HG02840 (cell line): Measurements from ENCODE around the gene SLC26A11.
"Not testable (repeated sequence)": the region's sequence is repeated elsewhere in the genome, so short reads cannot be mapped to it uniquely, and the experiment has no call there.

Experiments used
- ATAC-seq: cut with Tn5 transposase; IDR thresholded peaks from one replicate; pipeline ENCODE4 v1.9.1; 2021; ENCODE audit warnings: mild to moderate bottlenecking, moderate library complexity, moderate number of reproducible peaks; ENCODE audit not compliant: unreplicated experiment, low FRiP score

Gene SLC26A11

DNA sequence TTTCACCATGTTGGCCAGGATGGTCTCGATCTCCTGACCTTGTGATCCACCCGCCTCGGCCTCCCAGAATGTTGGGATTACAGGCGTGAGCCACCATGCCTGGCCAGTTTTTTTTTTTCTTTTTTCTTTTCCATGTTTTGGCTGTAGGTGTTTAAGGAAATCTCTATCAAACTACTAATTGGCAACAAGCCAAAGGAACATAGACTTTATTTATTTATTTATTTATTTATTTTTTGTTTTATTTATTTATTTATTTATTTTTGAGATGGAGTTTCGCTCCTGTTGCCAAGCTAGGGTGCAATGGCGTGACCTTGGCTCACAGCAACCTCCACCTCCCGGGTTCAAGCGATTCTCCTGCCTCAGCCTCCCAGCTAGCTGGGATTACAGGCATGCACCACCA is 55.6 kb downstream of the SLC26A11 start:
- not testable (repeated sequence) for ATAC-seq

DNA sequence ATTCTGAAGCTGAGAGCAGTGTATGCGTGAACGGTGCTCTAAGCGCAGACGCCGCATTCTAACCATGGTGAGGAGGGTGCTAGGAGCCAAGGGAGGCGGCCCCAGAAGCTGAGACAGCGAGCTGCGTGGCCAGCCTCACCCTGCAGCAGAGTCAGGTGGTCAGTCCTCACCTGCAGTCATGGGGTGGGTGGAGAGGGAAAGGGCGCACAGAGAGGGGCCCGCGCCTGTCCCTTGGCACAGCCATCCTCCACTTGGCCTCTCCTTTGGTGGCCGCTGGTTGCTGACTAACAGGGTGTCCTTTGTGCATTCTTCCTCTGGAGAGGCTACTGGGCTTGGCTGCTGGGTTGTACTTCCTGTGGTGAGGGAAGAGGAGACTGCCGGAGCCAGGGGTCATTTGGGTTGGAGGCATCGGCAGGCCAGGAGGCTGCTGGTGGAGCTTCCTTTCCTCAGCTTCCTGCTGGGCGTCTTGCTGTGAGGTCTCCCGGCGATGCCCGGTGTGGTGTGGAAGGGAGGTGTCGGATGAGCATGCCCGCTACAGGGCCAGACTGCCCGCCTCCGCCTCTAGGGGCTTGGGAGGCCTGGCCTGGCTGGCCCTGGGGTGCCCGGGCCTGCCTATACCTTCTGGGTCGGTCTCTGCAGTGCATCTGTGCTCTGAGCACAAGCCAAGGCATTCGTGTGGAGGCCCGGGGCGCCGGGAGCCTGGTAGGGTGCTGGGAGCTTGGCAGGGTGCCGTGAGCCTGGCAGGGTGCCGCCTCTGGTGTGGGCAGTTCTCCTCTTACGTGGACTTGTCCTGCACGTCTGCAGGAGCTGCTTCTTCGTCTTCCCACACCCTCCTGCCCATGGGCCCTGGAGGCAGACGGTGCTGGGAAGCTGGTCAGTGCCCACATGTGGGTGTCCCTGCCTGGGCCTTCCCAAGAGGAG is 57.8 kb downstream of the SLC26A11 start:
- no peak for ATAC-seq

DNA sequence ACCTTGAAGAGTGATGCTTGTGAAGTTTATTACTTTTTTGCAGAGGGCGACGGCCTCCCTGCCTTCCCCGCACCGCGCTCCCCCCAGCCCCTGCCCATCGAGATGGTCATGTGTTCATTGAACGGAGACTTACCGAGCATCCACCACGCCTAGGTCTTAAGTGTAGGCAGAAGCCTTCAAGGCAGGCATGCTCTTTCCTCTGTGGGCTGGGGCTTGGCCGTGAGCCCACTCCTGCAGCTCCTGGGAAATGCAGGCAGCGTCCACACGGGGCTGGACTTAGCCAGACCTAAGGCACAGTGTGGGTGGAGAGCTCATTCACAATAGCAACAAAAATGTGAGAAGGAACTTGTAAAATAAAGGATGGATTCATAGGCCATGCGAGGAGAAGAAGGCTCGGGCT is 59.7 kb downstream of the SLC26A11 start:
- ATAC-seq, result no peak

DNA sequence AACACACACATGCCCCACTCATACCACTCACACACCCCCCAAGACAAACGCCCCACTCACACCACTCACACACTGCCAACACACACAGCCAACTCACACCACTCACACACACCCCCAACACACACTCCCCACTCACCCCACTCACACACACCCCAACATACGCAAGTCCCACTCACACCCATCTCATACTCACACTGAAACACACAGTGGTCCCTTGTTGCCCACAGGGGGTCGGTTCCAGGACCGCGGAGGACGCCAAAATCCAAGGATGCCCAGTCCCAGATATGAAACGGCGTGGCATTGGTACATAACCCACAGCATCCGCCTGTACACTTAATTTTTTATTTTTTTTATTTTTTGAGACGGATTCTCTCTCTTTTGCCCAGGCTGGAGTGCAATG is 61.3 kb downstream of the SLC26A11 start:
- ATAC-seq, result no peak

DNA sequence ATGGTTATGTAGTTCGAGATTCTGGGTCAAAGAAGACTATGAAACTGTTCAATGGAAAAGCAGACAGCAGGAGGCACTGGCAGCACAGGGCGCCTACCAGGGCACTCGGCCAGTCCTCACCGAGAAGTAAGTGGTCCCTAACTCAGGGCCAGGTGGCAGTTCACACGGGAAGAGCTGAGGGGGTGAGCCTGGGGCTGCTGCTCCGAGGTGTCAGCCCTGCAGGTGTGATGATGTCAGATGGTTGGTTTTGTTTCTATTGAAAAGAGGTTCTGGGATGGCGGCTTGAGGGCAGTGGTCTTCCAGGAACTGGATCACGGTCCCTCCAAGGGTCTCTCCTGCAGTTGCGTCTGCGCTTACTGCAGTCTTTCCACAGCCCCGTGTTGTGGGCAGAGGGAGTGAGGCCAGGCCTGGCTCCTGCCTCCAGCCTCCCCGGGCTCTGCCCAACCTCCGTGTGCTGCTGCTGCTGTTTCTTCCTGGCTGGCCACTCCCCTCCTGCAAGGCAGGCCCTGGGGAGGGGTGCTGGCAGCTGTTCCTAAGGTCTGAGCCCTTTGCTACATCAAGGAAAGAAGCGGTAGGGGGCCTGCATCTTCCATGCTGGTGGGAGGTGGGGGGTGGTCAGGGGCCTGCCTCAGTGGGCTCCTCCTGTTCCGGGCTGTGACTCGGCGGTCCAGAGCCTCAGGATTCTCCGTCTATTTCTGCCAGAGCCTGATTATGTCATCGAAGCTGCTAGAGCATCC is 63.1 kb downstream of the SLC26A11 start:
- no peak for ATAC-seq

DNA sequence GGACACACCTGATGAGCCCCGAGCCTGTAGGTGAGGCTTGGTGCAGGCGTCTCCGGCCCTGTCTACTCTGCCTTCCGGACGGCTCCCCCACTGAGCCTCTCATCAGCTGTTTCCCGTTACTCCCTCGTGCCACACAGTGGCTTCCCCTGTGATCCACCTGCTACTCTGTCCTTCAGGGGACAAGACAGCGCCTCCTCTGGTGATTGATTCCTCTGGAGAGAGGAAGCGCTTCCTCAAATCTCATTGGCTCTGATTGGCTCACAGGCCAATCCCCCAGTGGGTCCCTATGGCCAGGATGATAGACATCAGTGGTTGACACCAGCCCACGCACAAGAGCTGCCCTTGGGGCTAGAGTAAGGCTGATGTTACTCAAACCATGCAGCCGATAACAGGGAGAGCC is 64.4 kb downstream of the SLC26A11 start:
- ATAC-seq, result no peak

DNA sequence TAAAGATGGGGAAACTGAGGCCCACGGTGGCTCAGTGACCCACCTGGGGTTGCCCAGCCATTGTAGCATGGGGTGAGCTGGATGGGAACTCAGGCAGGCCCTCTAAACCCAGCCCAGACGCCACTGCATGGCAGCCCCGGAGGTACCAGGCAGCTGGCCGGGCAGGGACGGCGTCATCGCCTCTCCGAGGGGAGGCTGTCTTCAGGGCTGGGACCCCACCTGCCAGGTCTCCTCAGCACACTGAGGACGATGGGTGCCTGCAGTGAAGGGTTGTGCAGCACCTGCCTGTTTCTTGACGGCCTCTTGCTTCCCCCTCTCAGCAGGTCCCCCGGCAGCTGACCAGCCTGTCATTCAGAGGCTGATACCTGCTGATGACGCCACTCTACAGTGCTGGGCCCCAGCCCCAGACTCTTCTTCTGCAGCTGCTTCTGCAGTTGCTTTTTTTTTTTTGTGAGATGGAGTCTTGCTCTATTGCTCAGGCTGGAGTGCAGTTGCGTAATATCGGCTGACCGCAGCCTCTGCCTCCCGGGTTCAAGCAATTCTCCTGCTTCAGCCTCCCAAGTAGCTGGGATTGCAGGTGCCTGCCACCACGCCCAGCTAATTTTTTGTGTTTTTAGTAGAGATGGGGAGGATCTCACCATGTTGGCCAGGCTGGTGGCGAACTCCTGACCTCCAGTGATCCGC is 65.2 kb downstream of the SLC26A11 start:
- no peak for ATAC-seq

DNA sequence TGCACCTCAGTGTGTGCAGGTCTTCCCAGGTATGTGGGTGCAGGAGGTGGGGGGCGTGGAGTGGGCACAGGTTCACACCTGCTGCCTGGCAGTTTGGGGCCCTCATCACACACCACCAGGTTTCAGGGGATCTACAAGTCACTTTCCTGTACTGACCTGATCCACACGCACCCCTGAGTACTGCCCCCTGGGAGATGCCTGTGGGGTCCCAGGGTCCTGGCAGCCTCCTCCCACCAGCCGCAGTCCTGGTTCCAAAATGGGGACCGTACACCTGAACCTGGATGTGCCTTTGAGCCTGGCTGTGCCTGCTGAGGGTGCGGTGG is 66.4 kb downstream of the SLC26A11 start:
- no peak for ATAC-seq

DNA sequence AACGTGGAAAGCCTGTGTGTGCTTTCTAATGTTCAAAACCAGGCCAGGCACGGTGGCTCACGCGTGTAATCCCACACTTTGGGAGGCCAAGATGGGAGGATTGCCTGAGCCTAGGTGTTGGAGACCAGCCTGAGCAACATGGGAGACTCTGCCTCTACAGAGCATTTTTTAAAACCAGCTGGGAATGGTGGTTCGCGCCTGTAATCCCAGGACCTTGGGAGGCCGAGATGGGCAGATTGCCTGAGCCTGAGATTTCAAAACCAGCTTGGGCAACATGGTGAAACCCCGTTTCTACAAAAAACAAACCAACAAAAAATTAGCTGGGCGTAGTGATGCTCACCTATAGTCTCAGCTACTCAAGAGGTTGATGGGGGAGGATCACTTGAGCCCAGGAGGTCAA is 66.8 kb downstream of the SLC26A11 start:
- ATAC-seq, result no peak

DNA sequence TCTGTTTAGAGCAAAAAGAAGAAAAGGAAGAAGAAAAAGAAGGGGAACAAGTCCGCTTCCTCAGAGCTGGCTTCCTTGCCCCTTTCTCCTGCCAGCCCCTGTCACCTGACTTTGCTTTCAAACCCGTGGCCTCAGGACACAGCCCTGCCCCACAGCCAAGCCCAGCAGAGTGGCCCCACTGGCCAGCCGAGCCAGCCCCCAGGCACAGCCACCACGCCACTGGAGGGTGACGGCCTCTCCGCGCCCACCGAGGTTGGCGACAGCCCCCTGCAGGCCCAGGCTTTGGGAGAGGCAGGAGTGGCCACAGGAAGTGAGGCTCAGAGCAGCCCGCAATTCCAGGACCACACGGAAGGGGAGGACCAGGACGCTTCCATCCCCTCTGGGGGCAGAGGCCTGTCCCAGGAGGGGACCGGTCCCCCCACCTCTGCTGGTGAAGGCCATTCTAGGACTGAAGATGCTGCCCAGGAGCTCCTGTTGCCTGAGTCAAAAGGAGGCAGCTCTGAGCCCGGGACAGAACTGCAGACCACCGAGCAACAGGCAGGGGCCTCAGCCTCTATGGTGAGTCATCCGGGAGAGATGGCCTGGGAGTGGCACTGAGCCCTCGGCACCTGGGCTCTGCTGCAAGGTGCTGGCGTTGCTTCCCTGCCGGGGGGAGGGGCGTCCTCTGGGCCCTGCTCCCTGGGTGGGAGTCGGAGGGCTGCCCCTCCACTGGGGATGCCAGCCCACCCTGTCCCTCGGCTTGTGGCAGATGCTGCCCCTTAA is 67.8 kb downstream of the SLC26A11 start:
- no peak for ATAC-seq

DNA sequence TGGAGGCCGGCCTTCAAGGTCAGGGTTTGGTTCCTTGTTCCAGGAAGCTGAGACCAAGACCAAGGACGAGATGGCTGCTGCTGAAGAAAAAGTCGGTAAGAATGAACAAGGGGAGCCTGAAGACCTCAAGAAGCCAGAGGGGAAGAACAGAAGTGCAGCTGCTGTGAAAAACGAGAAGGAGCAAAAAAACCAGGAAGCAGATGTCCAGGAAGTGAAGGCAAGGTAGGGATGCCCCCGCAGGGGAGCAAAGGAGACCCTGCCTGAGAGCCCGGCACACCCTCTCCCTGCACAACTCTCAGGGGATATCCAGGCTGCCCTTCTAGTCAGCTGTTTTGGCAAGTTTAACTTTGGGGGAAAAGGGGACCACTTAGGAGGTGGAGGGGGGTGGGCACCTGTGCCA is 69.4 kb downstream of the SLC26A11 start:
- ATAC-seq, result no peak

DNA sequence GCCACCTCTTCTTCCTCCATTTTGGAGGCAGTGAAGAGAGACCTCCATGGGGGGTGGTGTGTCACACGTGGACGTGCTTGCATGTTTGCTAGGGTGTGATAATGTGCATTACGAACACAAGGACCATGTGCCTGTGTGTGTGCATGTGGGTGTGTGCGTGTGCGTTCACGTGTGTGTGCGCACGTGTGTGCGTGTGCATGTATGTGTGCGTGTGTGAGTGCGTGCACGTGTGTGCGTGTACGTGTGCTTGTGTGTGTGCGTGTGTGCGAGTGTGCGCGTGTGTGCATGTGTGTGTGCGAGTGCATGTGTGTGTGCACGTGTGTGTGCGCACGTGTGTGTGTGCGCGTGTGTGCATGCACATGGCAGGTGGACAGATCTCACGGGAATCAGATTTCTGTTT is 69.9 kb downstream of the SLC26A11 start:
- no peak for ATAC-seq

DNA sequence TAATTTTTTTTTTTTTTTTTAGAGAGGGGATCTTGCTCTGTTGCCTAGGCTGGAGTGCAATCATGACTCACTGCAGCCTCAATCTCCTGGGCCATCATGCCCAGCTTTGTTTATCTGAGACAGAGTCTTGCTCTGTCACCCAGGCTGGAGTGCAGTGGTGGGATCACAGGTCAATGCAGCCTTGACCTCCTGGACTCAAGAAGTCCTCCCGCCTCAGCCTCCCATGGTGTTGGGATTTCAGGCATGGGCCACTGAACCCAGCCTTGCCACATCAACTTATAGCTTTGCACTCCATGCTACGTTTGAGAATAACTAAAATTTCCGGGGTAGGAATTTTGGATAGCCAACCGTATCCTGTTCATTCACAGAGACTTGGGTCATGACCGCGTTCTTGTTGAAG is 71.0 kb downstream of the SLC26A11 start:
- ATAC-seq, result no peak

DNA sequence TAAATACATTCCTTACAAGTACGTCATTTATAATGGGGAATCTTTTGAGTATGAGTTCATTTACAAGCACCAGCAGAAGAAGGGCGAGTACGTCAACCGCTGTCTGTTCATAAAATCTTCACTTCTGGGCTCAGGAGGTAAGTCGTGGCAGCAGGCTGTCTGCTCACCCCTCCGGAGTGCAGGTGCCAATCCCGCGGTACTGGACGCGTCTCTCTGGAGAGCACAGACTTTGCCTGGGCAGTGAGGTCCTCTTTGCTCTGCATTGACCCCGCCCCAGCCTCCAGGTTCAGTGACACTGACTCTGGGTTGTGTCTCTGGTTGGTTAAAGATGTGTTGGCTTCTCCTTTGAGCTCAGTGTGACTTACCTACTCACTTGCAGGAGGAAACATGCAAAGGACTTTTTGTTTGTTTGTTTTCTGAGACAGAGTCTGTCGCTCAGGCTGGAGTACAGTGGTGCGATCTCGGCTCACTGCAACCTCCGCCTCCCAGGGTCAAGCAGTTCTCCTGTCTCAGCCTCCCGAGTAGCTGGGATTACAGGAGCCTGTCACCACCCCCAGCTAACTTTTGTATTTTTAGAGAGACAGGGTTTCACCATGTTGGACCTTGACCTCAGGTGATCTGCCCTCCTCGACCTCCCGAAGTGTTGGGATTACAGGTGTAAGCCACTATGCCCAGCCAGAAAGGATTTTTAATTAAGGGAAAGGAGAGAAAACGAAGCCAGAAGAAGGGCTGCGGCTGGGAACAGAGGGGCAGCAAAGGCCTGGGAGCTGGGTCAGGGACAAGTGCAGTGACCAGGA is 71.7 kb downstream of the SLC26A11 start:
- no peak for ATAC-seq

DNA sequence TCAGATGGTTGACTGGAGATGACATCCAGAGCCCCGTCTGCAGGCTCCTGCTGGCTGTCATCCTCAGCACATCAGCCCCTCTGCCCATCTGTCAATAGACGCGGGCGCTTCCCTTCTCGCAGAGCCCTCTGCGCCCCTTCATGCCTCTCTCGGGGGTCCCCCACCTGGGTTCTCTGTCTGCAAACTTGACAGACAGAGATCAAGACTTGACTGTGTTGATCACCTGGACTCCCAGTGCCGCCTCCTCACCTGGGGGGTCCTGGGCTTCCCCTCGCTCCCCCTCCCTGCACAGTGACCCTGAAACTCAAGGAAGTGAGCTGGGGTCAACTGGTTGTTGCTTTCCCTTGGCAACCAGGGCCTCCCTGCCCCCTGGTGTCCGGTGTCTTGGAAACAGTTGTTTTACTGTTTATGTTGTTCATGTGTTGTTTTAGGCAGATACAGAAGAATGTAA is 72.3 kb downstream of the SLC26A11 start:
- no peak for ATAC-seq

DNA sequence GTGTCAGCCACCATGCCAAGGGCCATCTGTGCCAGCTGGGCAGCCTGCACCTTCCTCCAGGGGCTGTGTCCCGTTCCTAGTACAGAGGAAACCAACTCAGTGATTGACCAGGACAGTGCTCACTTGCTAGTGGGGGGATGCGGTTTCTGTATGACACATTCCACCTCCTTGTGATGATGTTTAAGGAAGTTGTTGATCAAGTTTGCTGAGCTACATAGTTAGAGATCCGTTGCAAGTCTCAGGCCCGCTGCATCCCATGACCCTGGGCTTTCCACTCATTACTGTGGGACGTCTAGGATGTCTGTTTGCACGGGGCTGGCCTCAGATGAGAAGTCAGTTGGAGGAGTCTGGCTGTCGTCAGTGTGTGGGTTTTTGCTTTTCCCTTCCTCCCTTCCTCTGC is 74.0 kb downstream of the SLC26A11 start:
- no peak for ATAC-seq

DNA sequence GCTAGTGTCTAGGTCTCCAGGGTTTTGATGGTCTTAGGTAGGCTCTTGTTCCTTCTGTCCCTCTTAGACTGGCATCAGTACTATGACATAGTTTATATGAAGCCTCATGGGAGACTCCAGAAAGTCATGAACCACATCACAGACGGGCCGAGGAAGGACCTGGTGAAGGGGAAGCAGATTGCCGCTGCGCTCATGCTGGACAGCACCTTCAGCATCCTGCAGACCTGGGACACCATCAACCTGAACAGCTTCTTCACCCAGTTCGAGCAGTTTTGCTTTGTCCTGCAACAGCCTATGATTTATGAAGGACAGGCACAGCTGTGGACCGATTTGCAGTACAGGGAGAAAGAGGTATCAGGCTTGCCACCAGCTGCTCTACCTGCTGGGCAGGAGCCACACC is 74.4 kb downstream of the SLC26A11 start:
- no peak for ATAC-seq

DNA sequence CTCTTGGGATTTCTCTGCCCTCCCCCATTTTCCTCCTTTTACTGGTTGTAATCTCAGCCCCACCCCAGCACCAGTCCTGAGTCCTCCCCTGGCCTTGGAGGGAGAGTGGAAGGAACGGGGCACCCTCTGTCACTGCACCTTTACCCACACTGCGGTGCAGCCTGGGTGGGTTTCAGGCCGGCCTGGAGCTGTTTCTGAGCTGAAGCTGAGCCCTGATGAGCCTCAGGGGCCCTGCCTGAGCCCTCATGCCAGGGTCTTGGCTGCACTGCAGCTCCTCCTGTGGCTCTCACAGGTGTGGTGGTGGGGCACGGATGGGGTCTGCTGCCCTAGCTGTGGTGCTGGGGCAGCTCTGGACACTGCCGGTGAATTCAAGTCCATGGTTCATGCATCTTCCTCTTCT is 74.9 kb downstream of the SLC26A11 start:
- ATAC-seq, result no peak

DNA sequence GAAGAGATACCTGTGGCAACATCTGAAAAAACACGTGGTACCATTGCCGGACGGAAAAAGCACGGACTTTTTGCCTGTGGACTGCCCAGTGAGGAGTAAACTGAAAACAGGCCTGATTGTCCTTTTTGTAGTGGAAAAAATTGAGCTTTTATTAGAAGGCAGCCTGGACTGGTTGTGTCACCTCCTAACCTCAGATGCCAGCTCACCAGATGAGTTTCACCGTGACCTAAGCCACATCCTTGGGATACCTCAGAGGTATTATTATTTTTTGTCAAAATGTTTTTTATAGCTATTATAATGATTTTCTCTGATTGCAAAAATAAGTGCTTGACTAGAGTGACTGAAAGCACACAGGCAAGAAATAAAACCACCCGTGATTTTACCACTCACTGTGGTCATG is 75.3 kb downstream of the SLC26A11 start:
- ATAC-seq, result no peak

DNA sequence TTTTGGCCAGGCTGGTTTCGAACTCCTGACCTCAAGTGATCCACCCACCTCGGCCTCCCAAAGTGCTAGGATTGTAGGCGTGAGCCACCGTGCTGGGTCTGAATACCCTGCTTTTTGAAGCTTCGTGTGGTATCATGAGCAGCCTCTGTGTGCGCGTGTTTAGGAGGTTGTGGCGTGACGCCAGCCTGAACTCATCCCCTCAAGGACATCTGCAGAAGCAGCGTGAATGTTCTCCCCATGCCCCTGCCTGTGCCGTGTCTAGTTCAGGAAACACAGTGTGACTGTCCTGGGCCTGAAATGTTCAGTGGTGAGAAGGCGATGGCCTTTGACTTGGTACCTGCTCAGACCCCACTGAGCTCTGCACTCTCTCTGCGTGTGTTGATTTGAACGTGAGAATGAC is 76.0 kb downstream of the SLC26A11 start:
- no peak for ATAC-seq
